Chondrocyte (in vitro differentiated cells): Measurements from ENCODE around the gene NLRP6. TPM values are rescaled to one million over a fixed set of nuclear protein-coding genes. Genes with fewer than 3 reads are reported as not detected.

Source experiments
- DNase-seq: peaks from one replicate; pipeline ENCODE4 v3.0.0; 2021; ENCODE audit warnings: mixed read lengths, low spot score
- H3K27ac Mint-ChIP-seq: one replicate; pipeline ENCODE4 v1.8.0; 2021; ENCODE audit warnings: mild to moderate bottlenecking, moderate library complexity, mixed read lengths; ENCODE audit not compliant: unreplicated experiment
- H3K27me3 Mint-ChIP-seq: 2 replicates; pipeline ENCODE4 v1.8.0; 2021; ENCODE audit warnings: low read depth, mixed read lengths
- H3K36me3 Mint-ChIP-seq: 2 replicates; pipeline ENCODE4 v1.8.0; 2021; ENCODE audit warnings: low read depth, mixed read lengths
- H3K4me1 Mint-ChIP-seq: 2 replicates; pipeline ENCODE4 v1.8.0; 2021; ENCODE audit warnings: low read depth, mild to moderate bottlenecking, mixed read lengths
- H3K4me3 Mint-ChIP-seq: one replicate; pipeline ENCODE4 v1.8.0; 2021; ENCODE audit warnings: mild to moderate bottlenecking, moderate library complexity, mixed read lengths; ENCODE audit not compliant: unreplicated experiment
- H3K9me3 Mint-ChIP-seq: 2 replicates; pipeline ENCODE4 v1.8.0; 2021; ENCODE audit warnings: low read depth, mixed read lengths
- CTCF ChIP-seq: fragments of 200-600 bp; sonication (generic); IDR thresholded peaks from 2 replicates; pipeline ENCODE4 v1.5.0; 2021; ENCODE audit warnings: antibody characterized with exemption, mild to moderate bottlenecking, moderate library complexity
- total RNA-seq: library from RNA; stranded (reverse); gene quantifications from 3 replicates; pipeline ENCODE4 v1.2.1, GENCODE V29; 2021

The NLRP6 gene
- total RNA-seq, 1 donor from 2014 or later = not detected

- no peak for DNase-seq
- Mint-ChIP-seq H3K4me1 (no peaks in the 10 kb centered on the region), H3K4me3 (no peak overlapping the region), H3K27me3 (no peaks in the 10 kb centered on the region), H3K9me3 (no peaks in the 10 kb centered on the region), H3K36me3 (peaks cover 31% of the 10 kb centered on the region), H3K27ac (no peak overlapping the region)
- no peak for TF ChIP-seq CTCF
These were observed 25.5 kb upstream of the NLRP6 start for GRCh38 chr11:252666-253065.

GRCh38 chr11:253160-253885 lies 24.9 kb upstream of the NLRP6 start:
- no peaks in the 10 kb centered on the region for H3K9me3 Mint-ChIP-seq
- no peak overlapping the region for H3K4me3 Mint-ChIP-seq
- peaks cover 27% of the 10 kb centered on the region for H3K36me3 Mint-ChIP-seq
- H3K27ac Mint-ChIP-seq = no peak overlapping the region
- H3K27me3 Mint-ChIP-seq = no peaks in the 10 kb centered on the region
- DNase-seq = no peak
- TF ChIP-seq CTCF = no peak
- no peaks in the 10 kb centered on the region for H3K4me1 Mint-ChIP-seq

- Mint-ChIP-seq H3K4me1 (no peaks in the 10 kb centered on the region), H3K9me3 (no peaks in the 10 kb centered on the region), H3K27me3 (no peaks in the 10 kb centered on the region), H3K4me3 (no peak overlapping the region), H3K36me3 (peaks cover 26% of the 10 kb centered on the region), H3K27ac (no peak overlapping the region)
- no peak for TF ChIP-seq CTCF
- DNase-seq = no peak
These were observed 24.3 kb upstream of the NLRP6 start for GRCh38 chr11:253886-254270.

GRCh38 chr11:255176-255575 lies 23.0 kb upstream of the NLRP6 start:
- no peak overlapping the region for H3K27ac Mint-ChIP-seq
- H3K4me3 Mint-ChIP-seq = no peak overlapping the region
- no peaks in the 10 kb centered on the region for H3K9me3 Mint-ChIP-seq
- H3K27me3 Mint-ChIP-seq = no peaks in the 10 kb centered on the region
- H3K36me3 Mint-ChIP-seq = peaks cover 22% of the 10 kb centered on the region
- no peak for TF ChIP-seq CTCF
- no peak for DNase-seq
- H3K4me1 Mint-ChIP-seq = no peaks in the 10 kb centered on the region

- H3K27me3 Mint-ChIP-seq = no peaks in the 10 kb centered on the region
- no peak overlapping the region for H3K27ac Mint-ChIP-seq
- no peak for TF ChIP-seq CTCF
- H3K4me3 Mint-ChIP-seq = no peak overlapping the region
- no peaks in the 10 kb centered on the region for H3K9me3 Mint-ChIP-seq
- DNase-seq = no peak
- no peaks in the 10 kb centered on the region for H3K4me1 Mint-ChIP-seq
- peaks cover 17% of the 10 kb centered on the region for H3K36me3 Mint-ChIP-seq
These were observed 22.4 kb upstream of the NLRP6 start for GRCh38 chr11:255816-256215.
